Measurements from ENCODE around the gene MFAP4.

GRCh38 chr17:19424934-19425868 lies 38.2 kb upstream of the MFAP4 start:
- TF ChIP-seq CTCF (IDR thresholded peaks at IDR 0.05) (no peak), POLR2A (IDR thresholded peaks at IDR 0.05) (no peak)
